Left lung (tissue), 10 donors: ENCODE measurements around the gene LKAAEAR1. TPM values are rescaled to one million over a fixed set of nuclear protein-coding genes. Genes with fewer than 3 reads are reported as not detected.
A peak's percentile ranks its signal among the peaks of the same experiment; 100 is the strongest.

Experiments used
- ATAC-seq: fragments of 200-7000 bp; cut with Tn5 transposase; one replicate; pipeline ENCODE4 v1.9.1; 2020; ENCODE audit warnings: moderate library complexity
- DNase-seq, 4 donors: peaks; one replicate each; pipeline ENCODE4 v3.0.0-alpha.2; 2013 to 2020
- H3K27ac ChIP-seq, 2 donors: fragments of 200-600 bp; sonication (generic) in 1 of 2; one replicate each; pipeline versions ENCODE4 v1.5.0 to v1.8.0; 2020 to 2021
- H3K27me3 ChIP-seq, 2 donors: fragments of 200-600 bp; sonication (generic) in 1 of 2; one replicate each; pipeline versions ENCODE4 v1.5.0 to v1.8.0; 2020 to 2021
- H3K36me3 ChIP-seq, 2 donors: fragments of 200-600 bp; sonication (generic) in 1 of 2; one replicate each; pipeline versions ENCODE4 v1.5.0 to v1.8.0; 2020 to 2021
- H3K4me1 ChIP-seq, 2 donors: fragments of 200-600 bp; one replicate each; pipeline ENCODE4 v1.8.0; 2021
- H3K4me3 ChIP-seq, 2 donors: fragments of 200-600 bp; sonication (generic) in 1 of 2; one replicate each; pipeline versions ENCODE4 v1.5.0 to v1.8.0; 2020 to 2021; ENCODE audit warnings: mild to moderate bottlenecking in 1 of 2
- H3K9me3 ChIP-seq, 2 donors: fragments of 200-600 bp; sonication (generic) in 1 of 2; one replicate each; pipeline versions ENCODE4 v1.5.0 to v1.8.0; 2020 to 2021
- intact Hi-C, 2 donors: fragments of 100-400 bp; cut with DNase I; formaldehyde crosslinking; loops; one replicate each; pipeline versions ENCODE4 v1.11.2 to v1.14.2; 2022
- polyA plus RNA-seq, 6 donors: library from polyadenylated mRNA; unstranded; fragments of 120-200 nt; gene quantifications; one replicate each; pipeline ENCODE4 v1.2.1, GENCODE V29; 2013; ENCODE audit not compliant: insufficient read length in 6 of 6
- total RNA-seq, 2 donors: library from RNA; stranded (reverse); fragmentation: NEBNext Ultra II Directional; extraction: Animal tissue kit (Norgen Biotek cat#: 25700); gene quantifications; one replicate each; pipeline ENCODE4 v1.2.1, GENCODE V29; 2021
- TF ChIP-seq, protein P1 (sequence below), 2 donors: fragments of 200-600 bp; sonication (generic) in 1 of 2; IDR thresholded peaks; one replicate each; pipeline versions ENCODE4 v1.5.0 to v1.8.0; 2021; ENCODE audit warnings: antibody characterized with exemption in 2 of 2
- donor health status: DM: no; HTN: yes; CAD: no.
- donor health status: DM: no; HTN: no; CAD: no.

LKAAEAR1 gene
- total and polyA plus RNA-seq, 8 donors = 0.38 to 0.70 (median 0.45) TPM; not detected in 1

DNA sequence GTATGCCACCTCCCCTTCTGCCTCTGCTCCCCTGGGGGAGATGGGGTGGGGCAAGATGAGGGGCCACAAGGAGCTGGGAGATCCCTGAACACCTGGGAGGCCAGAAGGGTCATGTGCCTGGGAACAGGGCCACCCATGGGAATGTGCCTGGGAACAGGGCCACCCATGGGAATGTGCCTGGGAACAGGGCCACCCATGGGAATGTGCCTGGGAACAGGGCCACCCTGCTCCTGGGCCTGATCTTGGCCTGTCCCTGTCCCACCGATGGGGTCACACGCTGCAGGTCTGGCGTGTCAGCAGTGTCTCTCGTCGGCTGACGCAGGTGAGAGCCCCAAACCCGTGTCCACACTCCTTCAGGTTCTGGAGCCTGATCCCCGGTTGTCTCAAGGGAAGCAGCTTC, 9.2 kb downstream of the LKAAEAR1 start:
- Histone ChIP-seq H3K27ac (no peak overlapping the region), H3K4me3 (no peak overlapping the region), H3K4me1 (peaks cover 14 to 23% of the 10 kb centered on the region in 2 donors), H3K27me3 (no peaks in the 10 kb centered on the region), H3K9me3 (no peaks in the 10 kb centered on the region), H3K36me3 (peaks cover 0 to 49% of the 10 kb centered on the region in 2 donors)
- DNase-seq (peak in 1 of 4 donors; percentile 58), ATAC-seq (no peak)
- TF ChIP-seq, protein P1, sequence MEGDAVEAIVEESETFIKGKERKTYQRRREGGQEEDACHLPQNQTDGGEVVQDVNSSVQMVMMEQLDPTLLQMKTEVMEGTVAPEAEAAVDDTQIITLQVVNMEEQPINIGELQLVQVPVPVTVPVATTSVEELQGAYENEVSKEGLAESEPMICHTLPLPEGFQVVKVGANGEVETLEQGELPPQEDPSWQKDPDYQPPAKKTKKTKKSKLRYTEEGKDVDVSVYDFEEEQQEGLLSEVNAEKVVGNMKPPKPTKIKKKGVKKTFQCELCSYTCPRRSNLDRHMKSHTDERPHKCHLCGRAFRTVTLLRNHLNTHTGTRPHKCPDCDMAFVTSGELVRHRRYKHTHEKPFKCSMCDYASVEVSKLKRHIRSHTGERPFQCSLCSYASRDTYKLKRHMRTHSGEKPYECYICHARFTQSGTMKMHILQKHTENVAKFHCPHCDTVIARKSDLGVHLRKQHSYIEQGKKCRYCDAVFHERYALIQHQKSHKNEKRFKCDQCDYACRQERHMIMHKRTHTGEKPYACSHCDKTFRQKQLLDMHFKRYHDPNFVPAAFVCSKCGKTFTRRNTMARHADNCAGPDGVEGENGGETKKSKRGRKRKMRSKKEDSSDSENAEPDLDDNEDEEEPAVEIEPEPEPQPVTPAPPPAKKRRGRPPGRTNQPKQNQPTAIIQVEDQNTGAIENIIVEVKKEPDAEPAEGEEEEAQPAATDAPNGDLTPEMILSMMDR (IDR thresholded peaks at IDR 0.05) = no peak
- intact Hi-C loops = no loop called here

DNA sequence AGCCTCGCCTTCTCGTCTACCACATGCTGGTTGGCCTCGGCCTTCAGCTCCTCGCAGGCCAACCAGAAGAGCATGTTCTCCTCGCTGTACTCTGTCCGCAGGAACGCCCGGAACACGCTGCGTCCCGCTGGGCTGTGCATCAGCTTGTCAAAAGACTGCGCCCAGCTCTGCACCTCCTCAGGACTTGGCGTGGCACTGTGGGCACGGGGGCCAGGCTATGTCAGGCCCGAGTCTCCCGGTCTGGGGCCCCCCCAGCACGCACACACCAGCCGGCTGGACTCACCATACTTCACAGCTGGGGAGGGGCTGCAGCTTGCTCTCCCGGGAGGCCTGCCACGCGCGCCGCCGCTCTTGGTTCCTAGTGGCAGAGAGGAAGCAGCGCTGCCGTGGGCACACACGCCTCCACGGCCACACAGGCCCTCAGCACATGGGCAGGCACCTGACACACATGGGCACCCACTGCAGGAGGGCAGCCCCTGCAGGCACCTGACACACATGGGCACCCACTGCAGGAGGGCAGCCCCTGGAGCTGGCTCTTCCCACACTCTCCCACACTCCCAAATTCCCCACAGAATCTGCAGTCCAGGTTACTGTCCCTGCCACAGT, 9.9 kb downstream of the LKAAEAR1 start:
- DNase-seq (peak in 1 of 4 donors; percentile 79), ATAC-seq (no peak)
- H3K4me3 ChIP-seq = no peak overlapping the region
- H3K27ac ChIP-seq = no peak overlapping the region
- intact Hi-C loops = no loop called here
- peaks cover 0 to 49% of the 10 kb centered on the region in 2 donors for H3K36me3 ChIP-seq
- H3K9me3 ChIP-seq = no peaks in the 10 kb centered on the region
- TF ChIP-seq, protein P1 (IDR thresholded peaks at IDR 0.05) = no peak
- no peaks in the 10 kb centered on the region for H3K27me3 ChIP-seq
- peaks cover 14 to 23% of the 10 kb centered on the region in 2 donors for H3K4me1 ChIP-seq

DNA sequence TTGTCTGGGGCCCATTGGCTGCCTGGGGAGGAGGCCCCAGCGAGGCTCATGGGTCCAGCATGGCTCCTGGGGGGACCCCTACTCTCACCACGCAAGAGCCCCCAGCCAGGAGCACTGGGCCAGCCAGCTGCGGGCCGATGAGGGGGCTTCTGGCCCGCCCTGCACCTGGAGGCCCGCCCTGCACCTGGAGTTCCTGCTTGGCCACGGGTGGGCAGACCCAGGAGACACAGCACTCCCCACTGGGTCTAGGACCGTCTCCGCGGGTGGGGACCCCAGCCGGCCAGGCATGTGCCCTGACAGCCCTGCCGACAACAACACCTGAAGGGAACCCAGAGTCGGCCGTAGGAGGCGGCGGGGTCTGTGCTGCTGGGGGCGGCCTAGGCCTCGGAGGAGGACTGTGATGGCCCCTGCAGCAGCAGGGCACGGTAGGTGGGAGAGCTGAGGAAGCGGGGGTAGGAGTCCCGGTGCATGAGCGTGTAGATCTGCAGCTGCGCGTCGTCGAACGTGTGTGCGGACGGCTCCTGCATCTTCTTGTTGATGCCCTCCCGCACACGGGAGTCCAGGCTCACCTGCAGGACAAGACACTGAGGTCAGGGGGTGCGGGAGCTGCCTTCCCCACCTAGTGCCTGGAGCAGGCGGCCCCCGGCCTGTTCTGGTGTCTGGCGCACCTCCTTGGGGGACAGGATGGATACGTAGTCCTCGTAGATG, 10.6 kb downstream of the LKAAEAR1 start:
- intact Hi-C loops = no loop called here
- no peaks in the 10 kb centered on the region for H3K9me3 ChIP-seq
- H3K27me3 ChIP-seq = no peaks in the 10 kb centered on the region
- H3K36me3 ChIP-seq = peaks cover 0 to 49% of the 10 kb centered on the region in 2 donors
- ATAC-seq (no peak), DNase-seq (peak in 1 of 4 donors; percentile 79)
- TF ChIP-seq, protein P1 (IDR thresholded peaks at IDR 0.05) = no peak
- H3K4me1 ChIP-seq = peaks cover 8 to 17% of the 10 kb centered on the region in 2 donors
- H3K4me3 ChIP-seq = no peak overlapping the region
- no peak overlapping the region for H3K27ac ChIP-seq

DNA sequence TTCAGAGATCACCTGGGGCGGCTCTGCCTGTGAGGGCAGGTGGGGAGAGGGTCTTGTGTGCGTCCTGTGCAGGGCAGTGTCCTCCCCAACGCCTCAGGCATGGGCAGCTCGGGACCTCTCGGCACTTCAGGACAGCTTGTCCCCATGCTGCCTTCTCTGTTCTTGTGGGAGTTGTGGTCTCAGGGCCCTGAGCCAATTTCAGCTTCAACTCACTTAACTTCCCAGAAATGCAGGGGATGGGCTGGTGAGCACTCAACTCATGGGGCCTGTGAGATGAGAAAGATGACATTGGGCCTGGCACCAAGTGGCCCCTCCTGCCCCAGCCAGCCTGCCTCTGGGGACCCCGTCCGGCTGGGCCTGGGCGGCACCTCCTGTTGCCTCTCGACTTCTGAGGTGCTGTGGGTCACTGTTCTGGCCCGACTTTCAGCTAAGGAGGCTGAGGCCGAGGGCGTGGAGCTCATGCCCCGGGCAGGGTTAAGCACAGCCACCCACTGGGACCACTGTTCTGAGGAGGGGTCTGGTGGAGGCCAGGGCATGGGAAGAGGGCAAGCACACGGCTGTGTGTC, 11.6 kb downstream of the LKAAEAR1 start:
- TF ChIP-seq, protein P1 (IDR thresholded peaks at IDR 0.05) = no peak
- Histone ChIP-seq H3K27me3 (no peaks in the 10 kb centered on the region), H3K9me3 (no peaks in the 10 kb centered on the region), H3K4me3 (no peak overlapping the region), H3K36me3 (peaks cover 0 to 49% of the 10 kb centered on the region in 2 donors), H3K27ac (peak overlapping the region in 1 of 2 donors; percentile 23), H3K4me1 (peaks cover 0 to 8% of the 10 kb centered on the region in 2 donors)
- ATAC-seq (no peak), DNase-seq (peak in 1 of 4 donors; percentile 69)
- intact Hi-C loops = no loop called here
